HG03280 (cell line): Measurements from ENCODE around the gene GP1BA.

Experiments
- ATAC-seq: cut with Tn5 transposase; IDR thresholded peaks from one replicate; pipeline ENCODE4 v1.9.1; 2021; ENCODE audit warnings: mild to moderate bottlenecking, moderate library complexity; ENCODE audit not compliant: unreplicated experiment

GP1BA gene

GRCh38 chr17:4937553-4937952 lies 5.5 kb downstream of the GP1BA start:
- ATAC-seq = no peak

DNA sequence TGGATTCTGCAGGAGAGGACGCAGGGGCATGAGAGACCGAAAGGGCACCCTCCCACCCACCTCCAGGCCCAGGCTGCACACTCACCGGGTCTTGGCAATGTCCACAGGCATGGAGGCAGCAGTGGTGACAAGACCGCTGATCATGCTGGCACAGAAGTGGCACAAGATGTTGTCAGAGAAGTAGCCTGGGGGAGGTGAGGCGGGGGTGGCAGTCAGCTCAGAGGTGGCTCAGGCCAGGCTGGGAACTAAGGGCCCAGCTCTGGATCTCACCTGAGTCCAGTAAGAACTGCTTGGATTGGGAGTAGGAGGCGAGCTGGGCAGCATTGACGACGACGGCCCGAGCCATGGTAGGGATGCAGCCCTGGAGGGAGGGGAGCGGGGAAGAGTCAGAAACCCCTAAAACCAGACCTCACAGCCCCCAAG lies 6.0 kb downstream of the GP1BA start:
- ATAC-seq = no peak

DNA sequence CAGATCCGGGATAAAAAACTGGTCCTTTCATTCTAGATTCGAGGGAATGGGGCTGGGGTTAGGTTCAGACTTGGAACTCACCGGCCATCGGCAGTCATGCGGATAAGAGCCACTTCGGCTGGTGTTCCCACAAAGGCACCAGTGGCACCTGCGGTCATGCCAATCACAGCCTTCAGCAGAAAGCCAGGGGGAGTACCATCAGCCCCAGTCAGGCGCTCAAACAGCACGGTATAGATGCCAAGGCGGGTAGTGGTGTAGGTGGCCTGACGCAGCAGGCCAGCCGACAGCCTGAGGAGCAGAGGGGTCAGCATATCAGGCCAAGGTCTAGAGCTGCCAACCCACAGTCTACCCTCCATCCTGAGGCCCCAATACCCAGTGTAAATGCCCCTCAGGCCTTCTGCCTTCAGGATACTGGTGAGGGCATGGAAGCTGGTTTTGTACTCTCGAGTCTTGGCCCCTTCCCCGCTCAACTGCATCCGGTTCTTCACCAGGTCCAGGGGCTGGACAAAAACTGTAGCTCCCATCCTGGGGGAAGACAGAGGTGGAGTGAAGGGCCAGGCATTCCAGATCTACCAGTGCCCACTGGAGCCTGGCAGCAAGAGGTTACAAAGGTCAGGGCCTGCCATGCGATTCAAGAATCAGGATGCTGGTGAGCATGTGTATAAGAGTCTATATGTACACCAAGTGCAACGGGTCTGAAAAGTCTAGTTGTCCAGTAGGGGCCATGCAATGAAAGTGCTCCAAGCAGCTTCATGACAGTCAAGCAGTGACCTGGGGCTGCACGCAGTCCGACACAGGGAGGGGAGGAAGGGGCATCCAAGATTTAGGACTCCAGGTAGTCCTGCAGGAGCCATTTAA lies 6.8 kb downstream of the GP1BA start:
- no peak for ATAC-seq

- ATAC-seq = peak; percentile 16
Measured at GRCh38 chr17:4939546-4939795, 7.4 kb downstream of the GP1BA start.

DNA sequence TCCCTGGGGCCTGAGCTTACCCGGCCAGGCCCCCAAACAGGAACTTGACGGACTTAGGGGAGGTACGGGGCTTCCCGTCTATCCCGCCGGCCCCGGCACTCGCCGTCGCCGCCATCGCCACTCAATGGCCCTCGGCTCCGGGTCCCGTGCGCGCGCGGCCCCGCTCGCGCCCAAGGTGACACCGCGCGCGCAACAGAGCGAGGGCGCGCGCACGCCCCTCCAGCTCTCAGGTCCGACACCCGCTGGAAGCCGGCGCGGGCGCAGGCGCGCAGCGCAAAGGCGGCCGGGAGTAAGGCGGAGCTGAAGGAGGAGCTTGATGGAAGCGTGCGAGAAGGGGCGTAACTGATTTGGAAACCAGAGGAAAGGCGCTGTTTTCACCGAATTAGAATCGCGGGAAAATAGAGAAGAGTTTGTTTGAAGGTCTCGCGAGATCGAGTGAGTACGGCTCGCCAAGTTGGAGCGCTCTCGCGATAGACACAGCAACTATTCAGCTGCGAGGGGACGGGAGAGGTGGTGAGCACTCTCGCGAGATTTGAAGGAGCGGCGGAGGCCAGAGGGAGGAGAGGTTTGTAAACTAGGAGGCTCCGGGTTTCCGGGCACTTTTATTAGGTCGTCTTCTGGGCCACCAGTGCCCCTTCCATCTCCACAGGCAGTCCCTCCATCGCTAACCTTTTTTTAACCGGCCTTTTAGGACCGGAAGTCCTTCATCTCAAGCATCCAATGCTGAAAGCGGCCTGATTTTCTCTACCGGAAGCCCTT lies 7.9 kb downstream of the GP1BA start, which contains the start of the genes RNF167 and SLC25A11:
RNF167 (plus strand) TSS at position 473 of the 759 bp plus-strand sequence. CDS start 642 bp downstream, outside the sequence.
SLC25A11 (minus strand) TSS at position 251 of the 759 bp plus-strand sequence; CDS start at position 115, 136 bp downstream.
- peak; percentile 80 for ATAC-seq

DNA sequence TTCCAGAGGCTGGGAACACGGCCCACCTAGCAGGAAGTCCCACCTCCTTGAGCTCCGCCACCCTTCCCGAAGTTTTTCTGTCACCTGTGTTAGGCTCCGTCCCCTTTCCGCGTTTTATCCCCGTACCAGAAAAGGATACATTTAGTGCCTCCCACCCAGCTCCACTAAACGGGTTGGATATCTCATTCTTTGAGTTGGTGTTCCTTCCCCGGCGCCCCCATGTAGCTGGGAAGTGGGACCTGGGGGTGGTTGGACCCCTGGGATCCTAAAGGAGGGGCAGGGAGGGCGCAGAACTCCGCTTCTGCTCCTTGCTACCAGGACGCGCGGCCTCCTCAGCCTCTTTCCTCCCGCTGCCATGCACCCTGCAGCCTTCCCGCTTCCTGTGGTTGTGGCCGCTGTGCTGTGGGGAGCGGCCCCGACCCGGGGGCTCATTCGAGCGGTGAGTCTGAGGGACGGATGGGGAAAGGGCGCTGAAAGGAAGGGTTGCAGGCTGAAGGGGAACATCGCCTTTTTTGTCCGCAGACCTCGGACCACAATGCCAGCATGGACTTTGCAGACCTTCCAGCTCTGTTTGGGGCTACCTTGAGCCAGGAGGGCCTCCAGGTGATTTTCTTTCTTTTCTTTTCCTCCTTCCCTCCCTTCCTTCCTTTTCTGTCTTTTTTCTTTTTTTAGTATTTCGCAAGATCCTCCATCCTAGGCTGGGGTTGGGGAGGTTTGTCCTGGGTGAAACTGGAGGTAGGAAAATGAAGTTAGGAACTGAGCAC lies 8.7 kb downstream of the GP1BA start:
- no peak for ATAC-seq

DNA sequence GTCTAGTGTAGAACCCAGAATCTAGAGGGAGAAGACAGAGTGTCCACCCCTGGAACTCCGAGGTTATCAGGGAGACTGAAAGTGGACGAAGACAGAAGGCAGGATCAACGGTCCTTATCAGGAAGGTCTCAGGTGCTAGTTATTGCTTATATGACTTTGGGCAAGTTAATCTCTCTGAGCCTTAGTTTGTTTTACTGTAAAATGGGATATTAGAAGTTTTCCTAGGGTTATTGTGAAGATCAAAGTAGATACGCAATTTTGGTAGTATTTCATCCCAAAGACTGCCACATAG lies 9.2 kb downstream of the GP1BA start:
- no peak for ATAC-seq

GRCh38 chr17:4942760-4943508 lies 10.9 kb downstream of the GP1BA start:
- ATAC-seq = no peak

DNA sequence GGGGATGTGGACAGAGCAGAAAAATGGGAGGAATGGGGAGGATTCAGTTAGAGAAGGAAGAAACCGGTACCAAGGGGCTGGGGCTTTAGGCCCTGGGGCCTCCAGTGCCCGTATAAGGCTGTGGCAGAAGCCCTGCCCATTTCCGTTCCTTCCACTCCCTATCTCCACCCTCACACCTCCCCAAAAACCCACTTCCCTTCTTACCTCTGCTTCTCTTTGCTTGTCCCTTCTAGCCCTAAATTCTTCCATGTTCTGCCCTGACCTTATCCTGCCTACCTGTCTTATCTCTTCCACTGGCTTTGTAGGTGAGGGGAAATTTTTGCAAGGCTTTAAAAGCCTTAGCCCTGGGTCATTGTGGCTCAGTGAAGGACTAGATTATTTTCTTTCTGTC lies 12.1 kb downstream of the GP1BA start:
- no peak for ATAC-seq

DNA sequence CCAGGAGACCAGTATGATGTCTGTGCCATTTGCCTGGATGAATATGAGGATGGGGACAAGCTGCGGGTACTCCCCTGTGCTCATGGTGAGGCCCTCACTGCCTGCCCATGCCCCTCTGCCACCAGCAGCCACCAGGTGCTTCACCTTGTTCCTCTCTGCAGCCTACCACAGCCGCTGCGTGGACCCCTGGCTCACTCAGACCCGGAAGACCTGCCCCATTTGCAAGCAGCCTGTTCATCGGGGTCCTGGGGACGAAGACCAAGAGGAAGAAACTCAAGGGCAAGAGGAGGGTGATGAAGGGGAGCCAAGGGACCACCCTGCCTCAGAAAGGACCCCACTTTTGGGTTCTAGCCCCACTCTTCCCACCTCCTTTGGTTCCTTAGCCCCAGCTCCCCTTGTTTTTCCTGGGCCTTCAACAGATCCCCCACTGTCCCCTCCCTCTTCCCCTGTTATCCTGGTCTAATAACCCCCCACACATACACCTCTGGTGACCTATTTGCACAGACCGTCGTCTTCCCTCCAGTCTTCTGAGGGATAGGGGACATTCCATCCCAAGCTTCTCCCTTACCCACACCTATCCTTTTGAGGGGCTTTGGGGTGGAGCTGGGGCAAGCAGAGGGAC lies 12.6 kb downstream of the GP1BA start:
- ATAC-seq = no peak

- peak; percentile 23 for ATAC-seq
Measured at GRCh38 chr17:4945176-4945943, 13.3 kb downstream of the GP1BA start.

DNA sequence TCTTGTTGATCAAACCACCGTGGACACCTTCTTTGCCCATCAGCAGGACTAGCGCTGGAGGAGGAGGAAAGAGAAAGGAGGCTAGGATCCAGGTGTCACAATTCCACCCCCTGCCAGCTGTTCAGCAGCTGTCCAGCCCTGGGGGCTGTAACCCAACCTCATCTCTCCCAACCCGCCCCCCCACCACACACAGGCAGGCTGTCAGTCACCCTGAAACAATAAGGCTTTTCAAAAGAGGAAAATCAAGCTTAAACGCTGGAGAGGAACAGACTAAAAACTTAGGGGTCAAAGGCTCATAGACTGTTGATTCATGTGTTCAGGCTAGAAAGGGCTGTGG lies 13.8 kb downstream of the GP1BA start:
- ATAC-seq = no peak

GRCh38 chr17:4946312-4946976 lies 14.4 kb downstream of the GP1BA start:
- ATAC-seq = no peak

DNA sequence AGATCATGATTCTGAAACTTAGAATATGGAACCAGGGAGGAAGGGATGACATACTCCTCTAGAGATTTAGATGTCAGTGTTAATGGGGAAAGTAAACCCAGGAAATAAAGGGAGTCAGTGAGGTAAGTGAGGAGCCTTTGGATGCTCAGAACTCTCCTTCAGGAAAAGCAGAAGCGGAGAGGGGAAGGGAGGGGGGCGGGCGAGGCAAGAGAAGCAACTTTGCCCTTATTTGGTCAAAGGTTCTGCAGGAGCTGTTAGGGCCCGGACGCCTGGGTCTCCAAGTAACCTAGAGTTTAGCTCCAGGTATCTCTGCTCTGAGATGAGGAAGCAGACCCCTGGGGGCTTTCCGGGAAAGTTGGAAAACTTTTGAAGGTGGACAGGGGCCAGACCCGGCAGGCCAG lies 14.9 kb downstream of the GP1BA start:
- no peak for ATAC-seq

- peak; percentile 9 for ATAC-seq
Measured at GRCh38 chr17:4947411-4948165, 15.5 kb downstream of the GP1BA start.

DNA sequence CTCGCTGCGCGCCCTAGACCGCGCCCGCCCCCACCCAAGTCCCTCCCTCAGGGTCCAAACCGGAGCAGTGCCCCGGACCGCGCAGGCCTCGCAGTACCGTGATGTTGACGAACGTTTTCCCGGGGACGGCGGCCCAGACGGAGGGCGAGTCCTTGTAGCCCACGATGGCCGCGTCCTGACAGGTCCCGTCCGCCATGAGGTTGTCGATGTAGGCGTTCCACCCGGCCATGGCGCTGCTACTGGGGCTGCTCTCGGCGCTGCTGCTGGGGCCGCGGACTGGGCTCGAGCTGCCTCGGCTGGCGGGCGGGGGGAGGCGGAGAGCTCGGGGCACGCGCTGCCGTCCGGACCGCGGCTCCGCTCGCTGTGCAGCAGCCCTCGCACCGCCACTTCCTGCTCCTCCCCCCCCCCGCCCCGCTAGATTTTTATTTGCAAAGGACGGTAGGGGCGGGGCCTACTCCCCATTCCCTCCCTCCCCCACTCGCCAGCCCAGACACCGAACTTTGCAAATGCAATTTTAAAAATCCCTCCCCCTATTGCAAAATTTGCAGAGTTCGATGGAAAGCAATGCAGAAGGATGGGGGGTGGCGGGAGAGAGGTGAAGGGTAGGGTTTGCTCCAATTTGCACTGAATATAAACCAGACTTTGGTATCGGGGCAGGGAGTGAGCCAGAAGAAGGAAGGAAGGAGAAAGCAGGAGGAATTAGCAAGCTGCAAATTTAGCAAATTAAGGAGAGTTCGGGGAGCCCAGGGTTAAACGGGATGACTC lies 16.3 kb downstream of the GP1BA start, which contains the start of gene PFN1:
PFN1 (minus strand) TSS at position 365 of the 765 bp plus-strand sequence; CDS start at position 229, 136 bp downstream.
- ATAC-seq = peak; percentile 26

DNA sequence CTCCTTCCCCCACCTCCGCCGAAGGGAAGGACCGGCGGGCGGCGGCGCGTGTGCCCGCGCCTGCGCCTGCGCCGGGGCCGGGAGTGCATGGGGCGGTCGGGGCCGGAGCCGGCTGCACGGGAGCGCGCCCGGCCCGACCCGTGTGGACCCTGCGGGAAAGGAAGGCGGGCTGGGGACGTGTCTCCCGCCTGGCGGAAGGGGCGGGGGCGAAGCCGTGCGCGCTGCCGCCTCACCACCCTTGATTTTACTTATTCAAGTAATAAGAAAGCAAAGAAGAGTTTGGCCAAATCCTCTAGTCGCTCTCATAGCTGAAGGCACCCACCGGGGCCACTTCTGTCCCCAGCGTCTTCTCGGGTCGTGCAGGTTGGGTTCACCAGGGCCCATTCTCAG lies 16.8 kb downstream of the GP1BA start:
- peak; percentile 38 for ATAC-seq
